NK-92 treated with Interleukin-12 subunit alpha and Interleukin-12 subunit beta, amount 100 ng/mL, for 24 hours (cell line): Measurements from ENCODE around the gene MRPL41.
"Not testable (repeated sequence)": the region's sequence is repeated elsewhere in the genome, so short reads cannot be mapped to it uniquely, and the experiment has no call there.

Source experiments
- DNase-seq: peaks from one replicate; lab custom pipeline; 2025; lab: John Stamatoyannopoulos, UW

Gene MRPL41

GRCh38 chr9:137551264-137552021 is at the start of gene MRPL41:
Gene MRPL41, plus strand, starts transcription at chr9:137551879. Its CDS starts 203 bp downstream, at chr9:137552082.
- peak; percentile 82 for DNase-seq

- DNase-seq: no peak
Observed at GRCh38 chr9:137502008-137502911, 49.4 kb upstream of the MRPL41 start.

GRCh38 chr9:137504432-137504777 is 47.3 kb upstream of the MRPL41 start:
- DNase-seq: no peak

GRCh38 chr9:137505421-137506140 is 46.1 kb upstream of the MRPL41 start:
- no peak for DNase-seq

- DNase-seq: no peak
Observed at GRCh38 chr9:137506274-137506673, 45.4 kb upstream of the MRPL41 start.

- DNase-seq: no peak
Observed at GRCh38 chr9:137506702-137507171, 44.9 kb upstream of the MRPL41 start.

- no peak for DNase-seq
Observed at GRCh38 chr9:137509198-137509597, 42.5 kb upstream of the MRPL41 start.

GRCh38 chr9:137511126-137511525 is 40.6 kb upstream of the MRPL41 start:
- not testable (repeated sequence) for DNase-seq

- no peak for DNase-seq
Observed at GRCh38 chr9:137511758-137512463, 39.8 kb upstream of the MRPL41 start.

GRCh38 chr9:137513136-137513535 is 38.5 kb upstream of the MRPL41 start:
- DNase-seq: not testable (repeated sequence)

- not testable (repeated sequence) for DNase-seq
Observed at GRCh38 chr9:137513801-137514570, 37.7 kb upstream of the MRPL41 start.

- no peak for DNase-seq
Observed at GRCh38 chr9:137514691-137515337, 36.9 kb upstream of the MRPL41 start.

GRCh38 chr9:137515338-137515724 is 36.3 kb upstream of the MRPL41 start:
- no peak for DNase-seq

- DNase-seq: no peak
Observed at GRCh38 chr9:137516144-137516917, 35.3 kb upstream of the MRPL41 start.

- DNase-seq: not testable (repeated sequence)
Observed at GRCh38 chr9:137518661-137519459, 32.8 kb upstream of the MRPL41 start.

GRCh38 chr9:137519553-137519952 is 32.1 kb upstream of the MRPL41 start:
- DNase-seq: no peak

- no peak for DNase-seq
Observed at GRCh38 chr9:137520614-137521404, 30.9 kb upstream of the MRPL41 start.
